B cell (primary cell): ENCODE measurements around the gene PCMTD2. TPM values are rescaled to one million over a fixed set of nuclear protein-coding genes. Genes with fewer than 3 reads are reported as not detected.

Source experiments
- ATAC-seq: fragments of 200-7000 bp; cut with Tn5 transposase; one replicate; pipeline ENCODE4 v1.10.0; 2021; ENCODE audit warnings: low read depth, mild to moderate bottlenecking, moderate number of reproducible peaks, moderate library complexity
- CTCF ChIA-PET: fragments of 350-600 bp; sonication (Branson Sonifier 250); formaldehyde crosslinking; loops from one replicate; lab custom pipeline; 2021; ENCODE audit warnings: antibody characterized with exemption, inconsistent platforms; lab: Charles Lee
- POLR2A ChIA-PET: fragments of 350-600 bp; sonication (Branson Sonifier 250); formaldehyde crosslinking; loops from one replicate; lab custom pipeline; 2021; ENCODE audit warnings: antibody characterized with exemption; lab: Charles Lee
- DNase-seq: peaks from one replicate; pipeline ENCODE4 v3.0.0; 2013
- H2AFZ ChIP-seq: 2 replicates; pipeline ENCODE4 v1.6.1; 2012; ENCODE audit warnings: mild to moderate bottlenecking, low read depth, low read length; ENCODE audit not compliant: insufficient read depth, poor library complexity, severe bottlenecking
- H3K27ac ChIP-seq, 2 donors: 1 replicate in 1 of 2; 2 replicates in 1 of 2; pipeline ENCODE4 v1.5.1; 2012 to 2013; ENCODE audit warnings: low read length in 2 of 2, mild to moderate bottlenecking in 2 of 2, moderate library complexity in 1 of 2
- H3K27me3 ChIP-seq, 4 experiments: fragments of 200-600 bp in 1 of 4; sonication (generic) in 1 of 4; replicated peaks in 1 of 4; 1 replicate in 2 of 4; 2 replicates in 2 of 4; pipeline versions ENCODE4 v1.6.1 to v1.7.0; 2013 to 2016; ENCODE audit warnings: low read length in 3 of 4, mild to moderate bottlenecking in 2 of 4, mixed read lengths in 1 of 4, moderate library complexity in 1 of 4; ENCODE audit not compliant: insufficient read depth in 4 of 4, control insufficient read depth in 3 of 4; ENCODE audit errors: control extremely low read depth in 1 of 4
- H3K36me3 ChIP-seq, 2 experiments: replicated peaks in 1 of 2; 1 replicate in 1 of 2; 2 replicates in 1 of 2; pipeline versions ENCODE4 v1.6.1 to v1.7.1; 2013; ENCODE audit warnings: low read length in 1 of 2; ENCODE audit not compliant: insufficient read depth in 2 of 2, control insufficient read depth in 1 of 2; ENCODE audit errors: control extremely low read depth in 1 of 2, extremely low read depth in 1 of 2
- H3K4me1 ChIP-seq, 2 donors: fragments of 200-600 bp in 1 of 2; sonication (generic) in 1 of 2; 1 replicate in 1 of 2; 2 replicates in 1 of 2; pipeline versions ENCODE4 v1.5.1 to v1.6.1; 2013 to 2017; ENCODE audit warnings: low read length in 2 of 2; ENCODE audit not compliant: control insufficient read depth in 2 of 2, insufficient read depth in 2 of 2
- H3K4me2 ChIP-seq: replicated peaks from 2 replicates; pipeline ENCODE3; 2012; ENCODE audit warnings: mild to moderate bottlenecking, low read depth, low read length; ENCODE audit not compliant: poor library complexity, severe bottlenecking
- H3K4me3 ChIP-seq, 5 experiments: fragments of 200-600 bp in 1 of 5; sonication (generic) in 1 of 5; 1 replicate in 3 of 5; 2 replicates in 2 of 5; pipeline versions ENCODE4 v1.5.1 to v1.7.0; 2011 to 2016; ENCODE audit warnings: low read length in 4 of 5, mild to moderate bottlenecking in 4 of 5, low read depth in 2 of 5, control low read depth in 1 of 5, moderate library complexity in 1 of 5; ENCODE audit not compliant: insufficient read depth in 1 of 5; ENCODE audit errors: control extremely low read depth in 1 of 5, extremely low read depth in 1 of 5
- H3K79me2 ChIP-seq: fragments of 200-600 bp; sonication (generic); one replicate; pipeline ENCODE4 v1.6.0; 2016; ENCODE audit warnings: low read length; ENCODE audit not compliant: control insufficient read depth, insufficient read depth
- H3K9ac ChIP-seq: fragments of 200-600 bp; sonication (generic); 2 replicates; pipeline ENCODE4 v1.6.1; 2017; ENCODE audit warnings: mild to moderate bottlenecking, low read length, moderate library complexity
- H3K9me3 ChIP-seq, 3 donors: one replicate each; pipeline versions ENCODE4 v1.6.1 to v1.7.1; 2013; ENCODE audit warnings: low read length in 2 of 3; ENCODE audit not compliant: control insufficient read depth in 2 of 3, insufficient read depth in 1 of 3; ENCODE audit errors: control extremely low read depth in 1 of 3
- H4K20me1 ChIP-seq: 2 replicates; pipeline ENCODE4 v1.6.0; 2012; ENCODE audit warnings: mild to moderate bottlenecking, low read length; ENCODE audit not compliant: insufficient read depth, control insufficient read depth, poor library complexity, severe bottlenecking
- H3K27ac Mint-ChIP-seq: one replicate; pipeline ENCODE4 v1.8.0; 2021; ENCODE audit warnings: mixed read lengths
- H3K27me3 Mint-ChIP-seq: one replicate; pipeline ENCODE4 v1.8.0; 2021; ENCODE audit warnings: mixed read lengths
- H3K4me1 Mint-ChIP-seq: one replicate; pipeline ENCODE4 v1.8.0; 2021; ENCODE audit warnings: mixed read lengths
- H3K4me3 Mint-ChIP-seq: one replicate; pipeline ENCODE4 v1.8.0; 2021; ENCODE audit warnings: mixed read lengths
- H3K9me3 Mint-ChIP-seq: one replicate; pipeline ENCODE4 v1.8.0; 2022; ENCODE audit warnings: mixed read lengths; ENCODE audit not compliant: insufficient read depth
- CTCF ChIP-seq: fragments of 200-600 bp; IDR thresholded peaks from one replicate; pipeline ENCODE4 v1.8.0; 2022; ENCODE audit warnings: antibody characterized with exemption, mild to moderate bottlenecking
- EZH2 ChIP-seq: IDR thresholded peaks from 2 replicates; pipeline ENCODE4 v1.6.1; 2012; ENCODE audit warnings: borderline replicate concordance, low read depth, mild to moderate bottlenecking, moderate library complexity, low read length; ENCODE audit not compliant: insufficient read depth, poor library complexity, severe bottlenecking
- WGBS: methylation state at CpG from one replicate; pipeline ENCODE4 v1.1.5; 2013; ENCODE audit warnings: missing lambda C conversion rate; ENCODE audit not compliant: insufficient coverage; 5-methylcytosine and 5-hydroxymethylcytosine counted together
- intact Hi-C: fragments of 100-400 bp; cut with micrococcal nuclease; formaldehyde crosslinking; loops from one replicate; pipeline ENCODE4 v1.10.0; 2022
- polyA plus RNA-seq: library from polyadenylated mRNA; depleted of rRNA; stranded (reverse); fragments of >200 nt; gene quantifications from 2 replicates; pipeline ENCODE4 v1.2.3, GENCODE V29; 2012
- total RNA-seq, 2 donors: library from RNA; stranded (reverse); fragments of 120-200 nt in 1 of 2; gene quantifications; 1 replicate in 1 of 2; 2 replicates in 1 of 2; pipeline versions ENCODE4 v1.2.3 to v1.2.4, GENCODE V29; 2013 to 2022

PCMTD2 gene
- total and polyA plus RNA-seq, 2 donors (not counting 1 experiment from before 2014, with no cell fraction given): 39.8 to 131 TPM

- no peak overlapping the region for H3K4me3 Mint-ChIP-seq
- 92% methylated on average over 8 of the region's 10 CpGs for WGBS
- Histone ChIP-seq H3K4me1 (no peaks in the 10 kb centered on the region), H3K36me3 (peaks cover 0 to 17% of the 10 kb centered on the region in 2 experiments), H2AFZ (no peak overlapping the region), H3K27ac (no peak overlapping the region), H3K9ac (no peak overlapping the region), H3K27me3 (no peaks in the 10 kb centered on the region), H4K20me1 (peaks cover 5% of the 10 kb centered on the region), H3K79me2 (no peaks in the 10 kb centered on the region), H3K4me2 (no peak overlapping the region), H3K4me3 (no peak overlapping the region), H3K9me3 (no peaks in the 10 kb centered on the region)
- no peaks in the 10 kb centered on the region for H3K27me3 Mint-ChIP-seq
- H3K27ac Mint-ChIP-seq: no peak overlapping the region
- CTCF ChIA-PET: no interaction called here
- no peak for TF ChIP-seq EZH2
- no peak for TF ChIP-seq CTCF
- intact Hi-C loops: no loop called here
- H3K9me3 Mint-ChIP-seq: no peaks in the 10 kb centered on the region
- POLR2A ChIA-PET: no interaction called here
- DNase-seq (no peak), ATAC-seq (no peak)
- H3K4me1 Mint-ChIP-seq: no peaks in the 10 kb centered on the region
Measured at GRCh38 chr20:64277571-64278316, 22.2 kb downstream of the PCMTD2 start.

DNA sequence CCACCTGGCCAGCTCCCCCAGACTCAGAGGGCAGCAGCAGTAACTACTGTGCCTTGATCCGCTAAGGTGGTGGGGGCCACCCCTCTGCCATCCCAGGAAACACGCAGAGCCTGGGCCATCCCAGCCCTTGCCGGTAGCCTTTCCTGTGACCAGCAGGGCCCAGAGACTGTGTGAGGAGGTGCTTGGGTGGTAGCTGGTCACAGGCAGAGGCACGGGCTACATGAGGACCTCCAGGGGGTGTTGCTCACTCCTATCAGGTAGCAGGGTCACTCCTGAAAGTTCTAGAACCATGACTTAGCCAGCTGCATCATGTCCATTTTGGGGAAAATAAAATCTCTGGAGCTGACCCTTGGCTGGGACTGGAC lies 22.8 kb downstream of the PCMTD2 start:
- Mint-ChIP-seq H3K9me3 (no peaks in the 10 kb centered on the region), H3K4me1 (no peaks in the 10 kb centered on the region), H3K27ac (no peak overlapping the region), H3K4me3 (no peak overlapping the region), H3K27me3 (no peaks in the 10 kb centered on the region)
- Histone ChIP-seq H2AFZ (no peak overlapping the region), H3K79me2 (no peaks in the 10 kb centered on the region), H3K27me3 (no peaks in the 10 kb centered on the region), H3K4me2 (no peak overlapping the region), H4K20me1 (peaks cover under 1% of the 10 kb centered on the region), H3K4me3 (no peak overlapping the region), H3K36me3 (peaks cover 0 to 11% of the 10 kb centered on the region in 2 experiments), H3K9me3 (no peaks in the 10 kb centered on the region), H3K27ac (no peak overlapping the region), H3K9ac (no peak overlapping the region), H3K4me1 (no peaks in the 10 kb centered on the region)
- ChIA-PET POLR2A (no interaction called here), CTCF (no interaction called here)
- ATAC-seq (no peak), DNase-seq (no peak)
- 96% methylated on average over 4 of the region's 4 CpGs for WGBS
- intact Hi-C loops: no loop called here
- TF ChIP-seq CTCF (no peak), EZH2 (no peak)
